Measurements from ENCODE around the gene NDFIP1.

NDFIP1 gene

GRCh38 chr5:142192286-142193113 is 83.9 kb downstream of the NDFIP1 start:
- TF ChIP-seq GATA2 (IDR thresholded peaks at IDR 0.05; ENCODE audit: low read depth, low read length) (no peak), GATA3 (IDR thresholded peaks at IDR 0.05; ENCODE audit: low read depth, low read length) (no peak)

- TF ChIP-seq GATA2 (IDR thresholded peaks at IDR 0.05; ENCODE audit: low read depth, low read length) (no peak), GATA3 (IDR thresholded peaks at IDR 0.05; ENCODE audit: low read depth, low read length) (no peak)
Measured at GRCh38 chr5:142193114-142193428, 84.5 kb downstream of the NDFIP1 start.

GRCh38 chr5:142197098-142197497 is 88.5 kb downstream of the NDFIP1 start:
- TF ChIP-seq GATA3 (IDR thresholded peaks at IDR 0.05; ENCODE audit: low read depth, low read length) (no peak), GATA2 (IDR thresholded peaks at IDR 0.05; ENCODE audit: low read depth, low read length) (no peak)

- no peak for TF ChIP-seq GATA2 (IDR thresholded peaks at IDR 0.05; ENCODE audit: low read depth, low read length)
- no peak for TF ChIP-seq GATA3 (IDR thresholded peaks at IDR 0.05; ENCODE audit: low read depth, low read length)
Measured at GRCh38 chr5:142197781-142198180, 89.2 kb downstream of the NDFIP1 start.

GRCh38 chr5:142199388-142199787 is 90.8 kb downstream of the NDFIP1 start:
- TF ChIP-seq GATA3 (IDR thresholded peaks at IDR 0.05; ENCODE audit: low read depth, low read length) (no peak), GATA2 (IDR thresholded peaks at IDR 0.05; ENCODE audit: low read depth, low read length) (no peak)

- TF ChIP-seq GATA2 (IDR thresholded peaks at IDR 0.05; ENCODE audit: low read depth, low read length), result no peak
- TF ChIP-seq GATA3 (IDR thresholded peaks at IDR 0.05; ENCODE audit: low read depth, low read length), result no peak
Measured at GRCh38 chr5:142200387-142200786, 91.8 kb downstream of the NDFIP1 start.

- TF ChIP-seq GATA3 (IDR thresholded peaks at IDR 0.05; ENCODE audit: low read depth, low read length) (no peak), GATA2 (IDR thresholded peaks at IDR 0.05; ENCODE audit: low read depth, low read length) (no peak)
Measured at GRCh38 chr5:142201471-142201887, 92.9 kb downstream of the NDFIP1 start.

GRCh38 chr5:142202282-142202681 is 93.7 kb downstream of the NDFIP1 start:
- no peak for TF ChIP-seq GATA2 (IDR thresholded peaks at IDR 0.05; ENCODE audit: low read depth, low read length)
- TF ChIP-seq GATA3 (IDR thresholded peaks at IDR 0.05; ENCODE audit: low read depth, low read length), result no peak
